Mesenchymal stem cell (in vitro differentiated cells and primary cell): ENCODE results near the gene ATP9B.

Source experiments
- DNase-seq: peaks from one replicate; pipeline ENCODE4 v3.0.0-alpha.2; 2013
- H2AFZ ChIP-seq: one replicate; pipeline ENCODE4 v1.6.1; 2013; ENCODE audit warnings: low read depth, mild to moderate bottlenecking, control low read depth, inconsistent platforms, low read length, moderate library complexity
- H2AK5ac ChIP-seq: 2 replicates; pipeline ENCODE4 v1.6.1; 2013; ENCODE audit warnings: low read length, moderate library complexity, mild to moderate bottlenecking, inconsistent platforms; ENCODE audit not compliant: severe bottlenecking
- H2BK120ac ChIP-seq: one replicate; pipeline ENCODE4 v1.6.1; 2013; ENCODE audit warnings: low read depth, mild to moderate bottlenecking, inconsistent platforms, low read length, moderate library complexity
- H2BK12ac ChIP-seq, 2 experiments: one replicate each; pipeline ENCODE4 v1.6.1; 2013; ENCODE audit warnings: inconsistent platforms in 2 of 2, low read length in 2 of 2, mild to moderate bottlenecking in 2 of 2, moderate library complexity in 2 of 2, control low read depth in 1 of 2
- H2BK15ac ChIP-seq: one replicate; pipeline ENCODE4 v1.6.1; 2013; ENCODE audit warnings: mild to moderate bottlenecking, low read depth, inconsistent platforms; ENCODE audit not compliant: poor library complexity, severe bottlenecking
- H2BK5ac ChIP-seq: 2 replicates; pipeline ENCODE4 v1.6.1; 2013; ENCODE audit warnings: low read depth, mild to moderate bottlenecking, low read length, control low read depth, inconsistent platforms; ENCODE audit not compliant: poor library complexity, severe bottlenecking
- H3K14ac ChIP-seq, 2 experiments: one replicate each; pipeline ENCODE4 v1.6.1; 2013; ENCODE audit warnings: inconsistent platforms in 2 of 2, low read length in 2 of 2, control low read depth in 1 of 2, mild to moderate bottlenecking in 1 of 2, moderate library complexity in 1 of 2
- H3K18ac ChIP-seq, 2 experiments: one replicate each; pipeline ENCODE4 v1.6.1; 2013; ENCODE audit warnings: inconsistent platforms in 2 of 2, low read length in 2 of 2, control low read depth in 1 of 2, low read depth in 1 of 2, mild to moderate bottlenecking in 1 of 2
- H3K23ac ChIP-seq, 2 experiments: one replicate each; pipeline ENCODE4 v1.6.1; 2013; ENCODE audit warnings: inconsistent platforms in 2 of 2, low read length in 2 of 2, mild to moderate bottlenecking in 2 of 2, moderate library complexity in 2 of 2, control low read depth in 1 of 2
- H3K27ac ChIP-seq: 2 replicates; pipeline ENCODE4 v1.5.1; 2013; ENCODE audit warnings: mild to moderate bottlenecking, moderate library complexity, low read length, control low read depth, inconsistent platforms; ENCODE audit not compliant: poor library complexity, severe bottlenecking
- H3K27me3 ChIP-seq, 2 experiments: 2 replicates each; pipeline versions ENCODE4 v1.6.1 to v1.7.0; 2013; ENCODE audit warnings: low read length in 2 of 2, mild to moderate bottlenecking in 2 of 2, moderate library complexity in 2 of 2, control low read depth in 1 of 2, inconsistent platforms in 1 of 2; ENCODE audit not compliant: control insufficient read depth in 1 of 2, insufficient read depth in 1 of 2
- H3K36me3 ChIP-seq, 2 experiments: 2 replicates each; pipeline versions ENCODE4 v1.6.1 to v1.7.0; 2013; ENCODE audit warnings: low read length in 2 of 2, control low read depth in 1 of 2, inconsistent platforms in 1 of 2, low read depth in 1 of 2, mild to moderate bottlenecking in 1 of 2; ENCODE audit not compliant: insufficient read depth in 2 of 2, control insufficient read depth in 1 of 2
- H3K4ac ChIP-seq, 2 experiments: one replicate each; pipeline ENCODE4 v1.6.1; 2013; ENCODE audit warnings: inconsistent platforms in 2 of 2, low read length in 2 of 2, mild to moderate bottlenecking in 2 of 2, moderate library complexity in 2 of 2, control low read depth in 1 of 2, low read depth in 1 of 2
- H3K4me1 ChIP-seq: 2 replicates; pipeline ENCODE4 v1.6.1; 2013; ENCODE audit warnings: low read depth, low read length, control low read depth; ENCODE audit not compliant: control insufficient read depth, insufficient read depth
- H3K4me2 ChIP-seq: 2 replicates; pipeline ENCODE4 v1.6.1; 2013; ENCODE audit warnings: low read length, mild to moderate bottlenecking, inconsistent platforms; ENCODE audit not compliant: poor library complexity, severe bottlenecking
- H3K4me3 ChIP-seq, 2 experiments: 2 replicates each; pipeline versions ENCODE4 v1.5.1 to v1.7.0; 2013; ENCODE audit warnings: low read length in 2 of 2, mild to moderate bottlenecking in 2 of 2, control low read depth in 1 of 2, low read depth in 1 of 2; ENCODE audit not compliant: insufficient read depth in 1 of 2
- H3K79me1 ChIP-seq: replicated peaks from 2 replicates; pipeline ENCODE4 v1.6.1; 2013; ENCODE audit warnings: mild to moderate bottlenecking, control low read depth, low read length, inconsistent platforms; ENCODE audit not compliant: poor library complexity, severe bottlenecking
- H3K9ac ChIP-seq: 2 replicates; pipeline ENCODE4 v1.7.0; 2013; ENCODE audit warnings: mild to moderate bottlenecking, low read length, moderate library complexity
- H3K9me3 ChIP-seq: 2 replicates; pipeline ENCODE4 v1.7.0; 2013; ENCODE audit warnings: mild to moderate bottlenecking, low read length; ENCODE audit not compliant: control insufficient read depth
- H4K8ac ChIP-seq: one replicate; pipeline ENCODE4 v1.6.1; 2013; ENCODE audit warnings: inconsistent platforms, mild to moderate bottlenecking, low read length, moderate library complexity
- H4K91ac ChIP-seq: one replicate; pipeline ENCODE4 v1.6.1; 2013; ENCODE audit warnings: mild to moderate bottlenecking, low read length, inconsistent platforms
- WGBS: methylation state at CpG from one replicate; pipeline ENCODE4 v1.1.7; 2013; ENCODE audit warnings: mixed read lengths; 5-methylcytosine and 5-hydroxymethylcytosine counted together

Gene ATP9B

GRCh38 chr18:79275461-79275860 is 206.3 kb downstream of the ATP9B start:
- Histone ChIP-seq H2AFZ (no peak overlapping the region), H3K18ac (no peak overlapping the region), H2BK12ac (no peak overlapping the region), H3K4ac (no peak overlapping the region), H3K9ac (no peak overlapping the region), H3K27ac (no peak overlapping the region), H3K4me3 (no peak overlapping the region), H2BK15ac (no peak overlapping the region), H4K8ac (no peak overlapping the region), H2AK5ac (no peak overlapping the region), H2BK120ac (no peak overlapping the region), H3K36me3 (peaks cover 6 to 29% of the 10 kb centered on the region in 2 experiments), H3K14ac (no peak overlapping the region), H3K4me1 (peaks cover 3% of the 10 kb centered on the region), H3K9me3 (no peaks in the 10 kb centered on the region), H3K79me1 (peaks cover 2% of the 10 kb centered on the region), H3K4me2 (no peak overlapping the region), H4K91ac (no peak overlapping the region), H3K27me3 (no peaks in the 10 kb centered on the region), H2BK5ac (no peak overlapping the region), H3K23ac (no peak overlapping the region)
- no peak for DNase-seq
- WGBS = 89% methylated on average over 6 of the region's 7 CpGs

GRCh38 chr18:79275992-79276391 is 206.8 kb downstream of the ATP9B start:
- Histone ChIP-seq H2BK5ac (no peak overlapping the region), H3K9ac (no peak overlapping the region), H3K14ac (no peak overlapping the region), H2BK12ac (no peak overlapping the region), H2BK120ac (no peak overlapping the region), H2AK5ac (no peak overlapping the region), H3K27ac (no peak overlapping the region), H3K18ac (no peak overlapping the region), H4K91ac (no peak overlapping the region), H2BK15ac (no peak overlapping the region), H3K9me3 (no peaks in the 10 kb centered on the region), H3K4me3 (no peak overlapping the region), H3K4ac (no peak overlapping the region), H3K23ac (no peak overlapping the region), H3K4me1 (peaks cover 3% of the 10 kb centered on the region), H3K4me2 (no peak overlapping the region), H4K8ac (no peak overlapping the region), H3K27me3 (no peaks in the 10 kb centered on the region), H3K36me3 (peaks cover 6 to 29% of the 10 kb centered on the region in 2 experiments), H3K79me1 (peaks cover 2% of the 10 kb centered on the region), H2AFZ (no peak overlapping the region)
- WGBS = 92% methylated on average over 3 of the region's 4 CpGs
- DNase-seq = peak; percentile 2

- Histone ChIP-seq H3K4me3 (no peak overlapping the region), H3K23ac (no peak overlapping the region), H3K4me1 (peaks cover 2% of the 10 kb centered on the region), H2BK5ac (no peak overlapping the region), H3K9ac (no peak overlapping the region), H3K27me3 (no peaks in the 10 kb centered on the region), H3K36me3 (peaks cover 6 to 26% of the 10 kb centered on the region in 2 experiments), H2BK120ac (no peak overlapping the region), H3K14ac (no peak overlapping the region), H2AFZ (no peak overlapping the region), H3K79me1 (peaks cover 2% of the 10 kb centered on the region), H2BK15ac (no peak overlapping the region), H3K9me3 (no peaks in the 10 kb centered on the region), H3K27ac (no peak overlapping the region), H4K8ac (no peak overlapping the region), H4K91ac (no peak overlapping the region), H2BK12ac (no peak overlapping the region), H2AK5ac (no peak overlapping the region), H3K4me2 (no peak overlapping the region), H3K4ac (no peak overlapping the region), H3K18ac (no peak overlapping the region)
- no peak for DNase-seq
- 93% methylated on average over 11 of the region's 11 CpGs for WGBS
Observed at GRCh38 chr18:79278896-79279295, 209.7 kb downstream of the ATP9B start.

- WGBS = 94% methylated on average over 11 of the region's 11 CpGs
- H3K14ac ChIP-seq = no peak overlapping the region
- no peak for DNase-seq
Observed at GRCh38 chr18:79283131-79283810, 214.1 kb downstream of the ATP9B start.

More at GRCh38 chr18:79283131-79283810, 214.1 kb downstream of the ATP9B start:
- Histone ChIP-seq H3K9me3 (no peaks in the 10 kb centered on the region), H4K8ac (no peak overlapping the region), H2BK12ac (no peak overlapping the region), H3K23ac (no peak overlapping the region), H2BK15ac (no peak overlapping the region), H3K27me3 (no peaks in the 10 kb centered on the region), H2BK5ac (no peak overlapping the region), H2AK5ac (no peak overlapping the region), H3K4me3 (no peak overlapping the region), H3K36me3 (peaks cover 4 to 20% of the 10 kb centered on the region in 2 experiments), H3K18ac (no peak overlapping the region), H3K4me1 (no peaks in the 10 kb centered on the region), H3K4ac (no peak overlapping the region), H3K9ac (no peak overlapping the region), H4K91ac (no peak overlapping the region), H3K4me2 (no peak overlapping the region), H3K79me1 (no peaks in the 10 kb centered on the region), H3K27ac (no peak overlapping the region), H2AFZ (no peak overlapping the region), H2BK120ac (no peak overlapping the region)
